ENCODE measurements around the gene C1S. TPM values are rescaled to one million over a fixed set of nuclear protein-coding genes. Genes with fewer than 3 reads are reported as not detected.

C1S gene
- total RNA-seq, 1 donor from 2014 or later, result 5.8 TPM

GRCh38 chr12:7091660-7092228 lies 31.2 kb downstream of the C1S start:
- Mint-ChIP-seq H3K27ac (ENCODE audit: unreplicated experiment) (no peak overlapping the region), H3K27me3 (ENCODE audit: unreplicated experiment) (peaks cover 10% of the 10 kb centered on the region), H3K9me3 (ENCODE audit: unreplicated experiment) (no peaks in the 10 kb centered on the region), H3K36me3 (ENCODE audit: low read depth, unreplicated experiment) (peaks cover 4% of the 10 kb centered on the region), H3K4me3 (ENCODE audit: unreplicated experiment) (peak overlapping the region; percentile 73), H3K4me1 (ENCODE audit: unreplicated experiment) (peaks cover 13% of the 10 kb centered on the region)
- TF ChIP-seq CTCF (IDR thresholded peaks at IDR 0.05; ENCODE audit: unreplicated experiment), result no peak
- no peak for DNase-seq (ENCODE audit: low spot score)

GRCh38 chr12:7092229-7092985 lies 31.9 kb downstream of the C1S start, which contains the start of gene C1R:
Gene C1R (minus strand): TSS chr12:7092445. CDS start chr12:7092388, 57 bp downstream.
- H3K4me3 Mint-ChIP-seq (ENCODE audit: unreplicated experiment), result peak within 1 kb of the TSS; percentile 73
- DNase-seq (ENCODE audit: low spot score), result peak; percentile 62
- no peak within 1 kb of the TSS for H3K27ac Mint-ChIP-seq (ENCODE audit: unreplicated experiment)
- H3K36me3 Mint-ChIP-seq (ENCODE audit: low read depth, unreplicated experiment), result peaks cover 3% of the 10 kb centered on the region
- peaks cover 13% of the 10 kb centered on the region for H3K4me1 Mint-ChIP-seq (ENCODE audit: unreplicated experiment)
- H3K9me3 Mint-ChIP-seq (ENCODE audit: unreplicated experiment), result no peaks in the 10 kb centered on the region
- peak; percentile 81 for TF ChIP-seq CTCF (IDR thresholded peaks at IDR 0.05; ENCODE audit: unreplicated experiment)
- peaks cover 9% of the 10 kb centered on the region for H3K27me3 Mint-ChIP-seq (ENCODE audit: unreplicated experiment)

- no peak for DNase-seq (ENCODE audit: low spot score)
- Mint-ChIP-seq H3K4me1 (ENCODE audit: unreplicated experiment) (peaks cover 13% of the 10 kb centered on the region), H3K27me3 (ENCODE audit: unreplicated experiment) (peaks cover 9% of the 10 kb centered on the region), H3K4me3 (ENCODE audit: unreplicated experiment) (no peak overlapping the region), H3K36me3 (ENCODE audit: low read depth, unreplicated experiment) (peaks cover 3% of the 10 kb centered on the region), H3K27ac (ENCODE audit: unreplicated experiment) (no peak overlapping the region), H3K9me3 (ENCODE audit: unreplicated experiment) (no peaks in the 10 kb centered on the region)
- TF ChIP-seq CTCF (IDR thresholded peaks at IDR 0.05; ENCODE audit: unreplicated experiment), result no peak
These were observed 32.5 kb downstream of the C1S start for GRCh38 chr12:7092986-7093460.

- no peak overlapping the region for H3K4me3 Mint-ChIP-seq (ENCODE audit: unreplicated experiment)
- peaks cover 13% of the 10 kb centered on the region for H3K4me1 Mint-ChIP-seq (ENCODE audit: unreplicated experiment)
- TF ChIP-seq CTCF (IDR thresholded peaks at IDR 0.05; ENCODE audit: unreplicated experiment), result no peak
- no peak for DNase-seq (ENCODE audit: low spot score)
- H3K9me3 Mint-ChIP-seq (ENCODE audit: unreplicated experiment), result no peaks in the 10 kb centered on the region
- H3K27ac Mint-ChIP-seq (ENCODE audit: unreplicated experiment), result no peak overlapping the region
- peaks cover 9% of the 10 kb centered on the region for H3K27me3 Mint-ChIP-seq (ENCODE audit: unreplicated experiment)
- H3K36me3 Mint-ChIP-seq (ENCODE audit: low read depth, unreplicated experiment), result peaks cover 3% of the 10 kb centered on the region
These were observed 33.0 kb downstream of the C1S start for GRCh38 chr12:7093486-7093885.

- Mint-ChIP-seq H3K4me1 (ENCODE audit: unreplicated experiment) (peaks cover 13% of the 10 kb centered on the region), H3K27ac (ENCODE audit: unreplicated experiment) (no peak overlapping the region), H3K4me3 (ENCODE audit: unreplicated experiment) (no peak overlapping the region), H3K27me3 (ENCODE audit: unreplicated experiment) (peaks cover 7% of the 10 kb centered on the region), H3K36me3 (ENCODE audit: low read depth, unreplicated experiment) (peaks cover 2% of the 10 kb centered on the region), H3K9me3 (ENCODE audit: unreplicated experiment) (no peaks in the 10 kb centered on the region)
- DNase-seq (ENCODE audit: low spot score), result no peak
- TF ChIP-seq CTCF (IDR thresholded peaks at IDR 0.05; ENCODE audit: unreplicated experiment), result no peak
These were observed 33.4 kb downstream of the C1S start for GRCh38 chr12:7093892-7094291.

Data from endothelial cell (in vitro differentiated cells).